Endometrium (tissue), 2 donors: ENCODE results near the gene SIK2.

Source experiments
- FAIRE-seq: peaks from 2 replicates; lab custom pipeline; 2012; peaks lifted over from hg19 to GRCh38; lab: Jason Lieb, UNC
- donor health status: control.
- donor health status: control.

The SIK2 gene

DNA sequence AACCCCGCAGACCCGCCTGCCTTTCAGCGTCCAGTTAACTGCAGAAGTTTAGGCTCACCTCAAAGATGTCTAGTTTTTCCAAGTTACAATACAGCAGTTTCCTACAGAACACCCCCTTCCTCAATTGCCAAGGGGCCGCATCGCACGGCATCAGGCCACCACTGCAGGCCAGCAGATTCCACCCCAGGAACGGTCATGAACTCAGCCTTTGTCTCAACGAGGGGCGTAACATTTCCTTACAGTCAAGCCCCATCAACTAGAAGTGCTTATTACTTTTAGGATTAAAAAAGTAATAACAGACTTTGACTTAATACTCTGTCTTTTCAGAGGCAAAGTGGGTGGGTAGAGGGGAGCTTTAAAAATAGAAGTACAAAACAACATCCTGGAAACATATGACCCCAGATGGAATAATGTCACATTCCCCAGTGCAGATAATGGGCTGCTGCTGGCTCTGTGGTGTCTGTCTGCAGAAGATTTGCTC, 127.6 kb downstream of the SIK2 start:
- FAIRE-seq, result peak; percentile 61

DNA sequence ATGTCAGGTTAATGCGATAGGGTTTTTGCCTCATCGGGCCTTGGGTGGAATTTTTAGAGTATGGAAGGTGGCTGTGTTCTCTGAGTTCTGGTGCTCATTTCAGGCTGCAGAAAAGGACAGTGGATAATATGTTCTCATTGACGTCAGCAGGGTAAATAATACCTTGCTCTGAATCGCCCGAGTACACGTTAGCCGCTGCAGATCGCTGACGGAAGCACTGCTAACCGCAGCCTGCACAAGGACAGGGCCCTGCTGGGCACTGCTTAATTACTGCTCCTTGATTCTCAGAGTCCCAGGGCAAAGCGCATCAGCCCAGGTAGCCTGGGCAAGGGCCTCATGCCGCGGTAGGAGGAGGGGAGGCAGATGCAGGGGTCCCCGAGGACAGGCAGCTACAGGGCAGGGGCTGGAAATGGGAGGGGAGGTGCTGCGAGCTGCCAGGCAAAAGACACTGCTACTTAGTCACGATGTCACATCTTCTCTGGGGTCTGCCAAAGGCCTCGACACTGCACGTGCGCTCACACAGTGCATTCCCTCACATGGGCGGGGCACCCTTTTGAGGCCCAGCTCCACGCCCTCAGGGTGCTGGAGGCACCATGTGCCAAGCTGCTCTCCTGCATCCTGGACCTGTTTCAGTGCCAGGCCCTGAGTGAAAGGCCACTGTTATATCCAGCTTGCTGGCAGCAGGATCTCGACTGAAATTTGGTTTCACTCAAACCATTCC, 128.8 kb downstream of the SIK2 start:
- FAIRE-seq, result no peak

DNA sequence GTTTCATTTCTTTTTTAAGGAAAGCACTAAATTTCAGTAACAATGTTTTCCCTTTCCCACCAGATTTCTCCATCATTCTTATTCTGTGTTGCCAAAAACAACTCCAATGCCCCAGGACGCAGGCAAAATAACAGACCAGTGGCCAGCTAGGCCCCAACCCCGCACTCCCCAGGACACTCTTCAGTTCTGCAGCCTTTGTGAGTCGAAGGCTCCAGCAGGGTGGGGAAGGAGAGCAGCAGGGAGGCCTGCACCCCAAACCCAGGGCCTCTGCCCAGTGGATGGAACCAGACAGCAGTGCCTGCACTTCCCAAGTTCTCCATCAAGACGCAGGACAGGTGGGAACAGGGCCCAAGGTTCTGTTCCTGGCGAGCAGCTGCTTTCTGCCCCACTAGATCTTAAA, 129.6 kb downstream of the SIK2 start:
- FAIRE-seq, result no peak

DNA sequence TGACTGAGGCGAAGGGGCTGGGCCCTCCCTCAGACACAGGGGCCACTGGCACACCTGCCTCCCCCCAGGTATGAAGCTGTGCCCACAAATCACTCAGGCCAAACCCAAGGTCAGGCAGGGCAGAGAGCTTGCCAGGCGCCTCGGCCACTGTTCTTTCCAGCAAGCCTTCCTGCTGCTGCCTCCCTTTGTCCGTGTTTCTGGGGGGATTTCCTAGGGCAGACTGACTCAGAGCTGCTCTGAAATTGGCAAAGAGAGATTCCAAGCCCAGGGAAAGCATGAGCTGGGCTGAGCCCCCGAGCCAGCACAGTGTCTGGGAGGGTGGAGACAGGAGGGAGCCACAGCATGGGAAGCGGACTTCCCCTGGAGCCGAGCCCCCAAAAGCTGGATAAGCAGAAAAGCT, 130.8 kb downstream of the SIK2 start:
- no peak for FAIRE-seq

DNA sequence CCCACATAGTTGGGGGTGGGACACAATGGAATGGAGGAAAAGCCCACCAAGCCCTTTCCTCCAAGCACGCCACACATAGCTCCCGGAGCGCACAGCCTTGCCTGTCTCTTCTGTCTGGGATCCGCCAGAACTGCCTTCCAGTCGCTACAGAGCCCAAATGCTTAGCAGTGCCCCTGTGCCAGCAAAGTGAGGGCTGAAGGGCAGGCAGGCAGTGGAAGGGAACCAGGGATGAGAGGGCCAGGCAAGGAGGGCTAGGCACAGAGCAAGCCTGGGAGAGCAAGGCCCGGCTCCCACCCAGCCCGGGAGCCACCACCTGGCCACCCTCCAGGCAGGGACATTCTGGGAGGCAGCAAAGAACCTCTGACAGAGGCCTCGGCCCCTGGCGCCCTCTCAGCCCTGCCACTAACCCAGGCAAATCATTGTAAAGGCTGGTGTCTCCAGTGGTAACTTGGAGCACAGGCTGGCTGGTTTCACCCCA, 131.4 kb downstream of the SIK2 start:
- FAIRE-seq, result no peak

DNA sequence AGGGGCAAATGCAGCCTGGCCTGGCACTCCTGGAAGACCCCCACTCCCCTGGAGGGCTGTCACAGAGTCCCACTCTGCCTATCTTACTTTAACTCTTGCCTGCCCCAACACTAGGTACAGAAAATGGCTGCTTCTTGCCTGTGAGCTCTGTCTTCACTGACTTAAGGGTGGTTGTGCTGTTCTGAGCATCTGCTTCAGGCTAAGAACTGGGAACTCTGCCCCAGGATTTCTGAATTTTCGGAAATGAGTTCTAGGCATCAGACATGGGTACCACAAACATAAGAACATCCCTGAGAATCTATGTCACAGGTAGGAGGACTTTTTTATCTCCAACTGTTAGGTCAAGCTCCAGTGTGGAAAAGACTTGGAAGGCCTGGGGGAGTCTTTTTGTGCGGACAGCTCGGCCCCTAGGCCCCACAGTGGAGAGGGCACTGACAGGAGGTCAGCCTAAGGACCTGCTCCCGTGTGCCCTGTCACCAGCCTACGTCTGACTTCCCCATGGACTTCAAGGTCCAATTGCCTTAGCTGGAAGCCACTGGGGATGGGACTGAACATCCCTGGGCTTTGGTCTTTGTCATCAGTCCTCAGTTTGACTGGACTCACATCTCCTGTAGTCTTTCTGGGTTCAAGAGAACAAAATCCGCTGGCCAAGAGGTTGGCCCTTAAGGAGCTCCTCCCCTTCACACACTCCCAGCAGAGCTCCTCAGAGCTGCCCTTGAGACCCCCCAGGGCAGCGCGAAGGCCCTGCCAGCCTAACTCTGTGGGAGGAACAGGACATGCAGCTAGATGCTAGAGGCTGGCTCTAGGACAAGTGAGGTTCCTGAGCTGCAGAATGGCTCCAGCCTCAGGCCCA, 132.1 kb downstream of the SIK2 start:
- FAIRE-seq, result no peak

DNA sequence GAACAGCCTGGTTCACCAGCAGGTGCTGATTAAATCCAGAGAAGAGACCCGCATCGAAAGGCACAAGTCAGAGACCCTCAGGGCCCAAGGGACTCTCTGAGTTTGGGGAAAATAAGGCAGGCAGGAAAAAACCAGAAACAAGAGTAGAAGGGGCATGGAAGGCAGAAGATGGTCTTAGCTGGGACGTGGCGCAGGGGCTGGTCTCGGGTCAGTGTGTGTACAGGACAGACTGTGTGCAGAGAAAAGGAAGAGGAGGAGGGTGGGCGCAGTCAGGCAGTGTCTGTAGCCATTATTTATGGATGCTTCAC, 132.7 kb downstream of the SIK2 start:
- no peak for FAIRE-seq

DNA sequence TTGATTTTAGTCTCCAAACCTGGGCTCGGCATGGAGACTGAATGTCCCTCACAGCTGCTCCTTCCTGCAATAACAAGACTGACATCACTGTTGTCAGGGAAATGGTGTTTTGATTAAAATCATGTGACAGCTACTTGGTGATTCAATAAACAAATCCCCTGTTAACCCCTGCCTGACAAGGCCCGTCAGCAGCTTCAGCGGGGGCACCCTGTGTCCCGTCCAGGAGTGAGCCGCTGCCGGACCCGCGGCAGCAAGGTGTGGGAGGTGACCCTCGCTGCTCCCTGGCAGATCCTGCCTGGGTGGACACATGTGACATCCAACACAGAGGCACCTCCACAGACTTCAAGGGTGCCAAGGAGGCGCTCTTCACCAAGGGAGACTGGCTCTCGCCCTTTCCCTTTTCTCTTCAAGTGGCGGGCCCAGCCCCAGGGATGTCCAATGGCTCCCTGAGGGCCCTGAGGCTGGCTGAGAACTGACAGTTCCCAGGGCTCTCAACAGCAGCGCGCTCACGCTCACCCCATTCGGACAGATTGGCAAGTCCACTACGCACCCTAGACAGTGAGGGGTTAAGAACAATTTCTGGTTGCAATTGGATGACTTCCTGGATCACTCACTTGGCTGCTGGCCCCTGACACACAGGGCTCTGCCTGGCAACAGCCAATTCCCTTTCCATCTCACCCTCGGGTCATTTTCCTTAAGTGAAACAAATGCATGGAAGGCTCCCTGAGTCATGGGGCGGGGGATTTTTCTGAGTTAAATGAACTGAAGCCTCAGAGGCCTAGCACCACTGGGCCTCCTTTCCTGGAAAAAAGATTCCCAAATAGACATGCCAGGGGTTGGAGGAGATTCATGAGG, 133.2 kb downstream of the SIK2 start:
- FAIRE-seq, result peak; percentile 93

DNA sequence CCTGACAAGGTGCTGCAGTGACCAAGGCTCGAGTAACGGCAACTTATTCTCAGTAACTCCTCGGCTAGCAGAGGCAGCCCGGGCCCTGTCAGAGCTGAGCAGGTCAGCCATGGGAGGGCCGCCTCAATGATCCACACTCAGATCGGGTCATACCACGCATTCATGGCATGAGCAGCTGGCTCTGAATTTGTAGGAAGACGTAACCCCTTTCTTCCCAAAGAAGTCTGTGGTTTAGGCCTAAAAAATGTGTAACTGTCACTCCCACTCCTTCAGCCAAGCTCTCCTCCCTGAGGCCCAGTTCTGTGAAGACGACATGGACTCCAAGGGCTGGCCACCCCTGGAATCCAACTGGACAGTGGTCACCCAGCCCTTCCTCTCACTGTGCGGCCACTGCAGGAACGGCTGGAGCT, 133.9 kb downstream of the SIK2 start:
- no peak for FAIRE-seq

DNA sequence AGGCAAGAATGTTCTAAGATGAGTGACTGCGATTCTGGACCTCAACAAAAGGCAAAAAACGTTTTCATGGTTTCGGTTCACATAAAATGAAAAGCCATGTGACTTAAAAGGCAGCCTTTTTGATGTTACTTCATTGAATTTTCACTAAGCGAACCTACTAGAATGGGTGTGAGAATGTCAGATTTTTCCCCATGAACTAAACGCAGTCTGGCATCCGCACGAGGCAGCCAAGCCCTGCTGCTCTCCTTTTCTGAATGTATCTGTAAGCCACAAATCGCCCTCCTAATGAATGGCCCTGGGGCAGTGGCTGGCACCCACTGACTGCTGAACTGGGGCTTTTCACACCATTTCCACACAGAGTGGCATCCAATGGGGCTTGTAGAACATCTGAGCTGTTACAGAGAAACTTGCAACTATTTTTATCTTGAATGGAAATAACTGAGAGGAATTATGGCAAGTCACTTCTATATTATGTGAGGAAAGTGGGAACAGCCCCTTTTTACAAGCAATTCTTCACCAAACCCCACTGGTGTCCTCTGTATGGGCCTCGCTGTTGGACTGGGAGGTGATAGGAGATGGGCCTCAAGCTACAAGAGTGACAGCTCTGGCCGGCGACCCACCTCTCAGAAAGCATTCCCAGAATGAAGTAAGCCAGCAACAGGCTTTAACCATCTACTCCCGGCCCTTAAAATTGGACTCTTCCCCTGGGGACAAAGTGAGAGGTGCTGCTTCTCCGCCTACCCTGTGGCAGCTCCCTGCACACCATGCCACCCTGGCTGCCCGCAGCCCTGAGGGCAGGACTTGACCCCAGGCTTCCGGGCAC, 134.6 kb downstream of the SIK2 start:
- FAIRE-seq, result no peak

DNA sequence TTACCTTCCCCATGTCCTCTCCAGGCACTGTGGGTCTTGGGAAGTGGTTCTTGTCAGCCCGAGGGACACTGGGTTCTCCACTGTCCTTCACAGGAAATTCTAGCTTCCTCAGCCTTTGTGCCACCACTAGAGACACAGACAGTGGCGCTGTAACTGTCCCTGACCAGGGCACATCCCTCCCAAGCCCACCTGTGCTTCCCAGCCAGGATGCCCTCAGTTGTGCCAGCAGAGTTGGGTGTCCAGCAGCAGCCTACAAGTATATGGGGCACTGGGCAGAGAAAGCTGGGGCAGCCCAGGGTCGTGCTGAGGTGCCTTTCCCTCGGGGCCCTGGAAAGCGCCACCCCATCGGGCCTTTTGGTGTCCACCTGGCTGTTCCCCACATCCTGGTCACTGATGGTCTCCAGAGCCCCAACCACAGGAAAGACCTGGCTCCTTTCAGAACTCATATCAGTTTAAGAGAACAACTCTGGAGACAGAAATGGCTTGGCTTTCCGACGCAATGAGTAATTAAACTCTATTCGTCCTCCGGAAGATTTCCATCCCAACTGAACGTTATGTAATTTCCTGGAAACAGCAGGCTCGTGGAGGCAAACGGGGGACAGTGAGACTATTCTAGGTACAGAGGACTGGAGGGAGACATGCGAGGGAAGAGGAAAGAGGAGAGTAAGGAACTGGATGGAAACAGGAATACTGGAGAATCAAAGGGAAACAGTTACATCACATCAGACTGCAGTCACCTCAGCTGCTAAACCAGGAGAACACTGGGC, 135.4 kb downstream of the SIK2 start:
- FAIRE-seq, result no peak

DNA sequence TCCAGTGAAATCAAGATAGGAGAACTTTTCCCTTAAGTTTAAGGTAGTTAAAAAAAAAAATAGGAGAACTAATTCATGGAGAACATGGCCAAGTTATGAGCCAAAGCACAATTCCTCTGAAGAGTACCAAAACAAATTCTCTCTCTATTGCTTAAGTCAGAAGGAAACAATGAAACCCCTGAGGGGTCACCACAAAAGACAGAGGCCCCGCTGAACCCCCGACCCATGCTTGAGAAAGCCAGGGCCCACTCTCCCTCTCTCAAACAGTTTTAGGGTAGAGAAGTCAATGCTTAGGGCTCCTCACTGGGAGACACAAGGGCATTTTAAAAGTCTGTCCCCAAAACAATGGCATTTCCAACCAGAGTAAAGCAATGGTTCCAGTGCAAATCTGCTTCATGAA, 137.1 kb downstream of the SIK2 start:
- no peak for FAIRE-seq

DNA sequence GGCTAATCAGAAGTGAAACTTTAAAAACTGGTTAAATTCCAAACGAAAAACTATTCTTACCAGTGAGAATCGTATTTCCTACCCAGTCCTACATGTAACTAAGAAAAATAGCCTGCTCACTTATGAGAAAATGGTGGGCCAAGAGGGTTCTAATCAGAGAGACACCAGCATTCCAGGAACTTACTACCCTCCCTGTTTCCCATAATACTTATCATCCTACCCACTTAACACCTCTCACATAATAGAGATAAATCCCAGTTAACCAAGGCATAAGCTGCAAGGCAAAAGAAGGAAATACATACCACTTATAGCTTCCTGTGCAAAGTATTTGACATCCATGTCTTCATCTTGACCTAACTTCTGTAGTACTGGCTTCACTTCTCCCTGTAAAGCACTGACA, 139.5 kb downstream of the SIK2 start:
- FAIRE-seq, result no peak

DNA sequence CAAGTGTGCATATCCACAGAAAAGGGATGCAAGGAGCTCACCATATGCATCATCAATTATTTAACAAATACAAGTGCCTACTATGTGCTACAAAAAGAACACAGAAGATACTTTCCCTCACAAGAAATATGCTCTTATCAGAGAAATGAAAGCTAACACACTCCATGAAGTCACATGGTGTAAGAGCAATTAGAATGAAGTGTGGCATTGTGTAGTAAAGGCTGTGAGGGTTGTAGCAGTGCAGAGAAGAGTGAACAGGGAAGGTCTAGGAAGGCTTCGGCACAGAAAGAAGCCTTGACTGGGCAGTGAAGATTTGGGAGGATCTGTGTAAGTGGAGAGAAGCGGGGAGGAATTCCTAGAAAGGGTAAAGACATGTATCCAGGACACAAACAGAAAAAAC, 141.5 kb downstream of the SIK2 start:
- FAIRE-seq, result no peak

DNA sequence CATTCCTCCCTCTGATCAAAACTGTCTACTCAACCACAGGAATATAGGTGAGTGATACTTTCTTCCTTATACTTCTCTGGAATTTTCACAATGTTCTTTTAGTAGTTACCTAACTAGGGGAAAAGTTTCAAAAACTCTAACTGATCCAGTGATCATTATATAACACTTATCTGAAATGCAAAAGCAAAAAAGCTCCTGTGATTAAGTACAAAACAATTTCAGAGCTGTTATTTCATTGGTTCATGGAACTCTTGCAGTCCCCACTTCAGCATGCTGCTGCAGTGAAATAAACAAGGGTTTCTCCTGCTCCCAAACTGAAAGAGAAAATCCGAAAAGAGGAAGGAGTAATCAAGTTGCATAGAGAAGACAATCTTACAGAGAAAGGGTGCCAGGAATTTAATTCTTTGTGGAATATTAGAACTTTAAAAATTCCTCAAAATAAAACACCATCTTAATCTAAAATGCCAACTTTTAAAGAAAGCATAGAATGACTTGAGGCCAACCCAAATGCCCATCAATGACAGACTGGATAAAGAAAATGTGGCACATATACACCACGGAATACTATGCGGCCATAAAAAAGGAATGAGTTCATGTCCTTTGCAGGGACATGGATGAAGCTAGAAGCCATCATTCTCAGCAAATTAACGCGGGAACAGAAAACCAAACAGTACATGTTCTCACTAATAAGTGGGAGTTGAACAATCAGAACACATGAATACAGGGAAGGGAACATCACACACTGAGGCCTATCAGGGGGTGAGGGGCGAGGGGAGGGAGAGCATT, 143.7 kb downstream of the SIK2 start:
- no peak for FAIRE-seq

DNA sequence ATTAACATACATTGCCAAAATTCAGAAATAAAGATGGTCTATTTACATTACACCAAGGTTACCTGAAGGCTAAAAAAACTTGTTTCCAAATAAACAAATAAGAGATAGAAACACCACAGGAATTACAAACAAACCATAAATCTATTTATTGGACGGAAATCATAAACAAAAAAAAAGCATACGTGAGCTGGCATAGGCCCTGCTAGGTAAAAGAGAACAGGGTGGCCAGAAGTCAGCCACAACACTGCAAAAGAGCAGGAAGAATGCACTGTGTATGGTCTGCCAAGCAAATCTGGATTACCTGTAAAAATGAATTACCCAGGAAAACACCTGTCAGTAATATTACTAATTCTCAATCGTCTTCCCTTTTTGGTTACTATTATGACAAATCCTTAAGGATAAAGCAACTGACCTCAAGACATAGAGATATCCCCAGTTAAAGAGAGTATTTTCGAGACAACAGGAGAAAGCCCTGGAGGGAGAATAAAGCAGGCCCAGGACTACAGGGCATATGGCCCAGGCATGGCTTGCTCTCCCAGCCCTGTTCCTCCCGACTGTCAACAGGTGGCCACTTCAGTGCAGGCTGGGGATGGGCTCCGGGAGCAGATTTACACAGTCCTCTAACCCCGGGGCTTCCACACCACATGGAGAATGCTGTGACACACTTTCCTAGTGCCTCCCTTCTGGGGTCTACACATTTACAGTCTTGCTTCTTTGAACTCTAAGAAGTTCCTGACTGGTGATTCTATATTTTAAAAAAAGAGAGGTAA, 146.0 kb downstream of the SIK2 start:
- no peak for FAIRE-seq

DNA sequence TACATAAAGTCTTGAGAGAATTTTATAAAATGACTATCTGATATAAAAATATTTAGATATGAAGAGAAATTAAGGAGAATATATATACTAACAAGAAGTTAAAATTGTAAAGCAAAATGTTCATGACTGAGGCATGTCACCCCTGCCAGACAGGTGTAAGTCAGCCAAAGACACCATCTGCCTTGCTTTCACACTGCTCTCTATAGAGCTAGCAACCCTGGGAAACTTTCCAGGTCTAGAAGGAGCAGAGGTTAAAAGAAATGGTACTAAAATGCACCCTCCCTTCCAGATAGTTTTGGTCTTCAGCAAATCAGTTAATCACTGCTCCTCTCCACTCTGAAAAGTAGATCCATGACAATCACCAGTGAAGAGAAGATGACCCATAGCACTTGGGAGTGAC, 147.4 kb downstream of the SIK2 start:
- FAIRE-seq, result no peak

DNA sequence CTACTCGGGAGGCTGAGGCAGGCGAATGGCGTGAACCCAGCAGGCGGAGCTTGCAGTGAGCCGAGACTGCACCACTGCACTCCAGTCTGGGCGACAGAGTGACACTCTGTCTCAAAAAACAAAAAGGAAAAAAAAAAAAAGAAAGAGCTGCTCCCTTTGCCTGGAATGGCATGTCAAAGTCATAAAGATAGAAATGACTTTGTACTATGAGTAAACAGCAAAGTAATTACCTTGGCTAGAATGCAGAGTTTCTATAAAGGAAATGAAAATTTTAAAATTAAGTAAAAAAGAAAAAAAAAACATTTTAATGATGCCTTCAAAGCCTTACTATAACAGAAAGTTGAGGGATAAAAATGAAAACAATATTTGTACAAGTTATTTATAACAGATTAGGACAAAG, 153.8 kb downstream of the SIK2 start:
- FAIRE-seq, result no peak

DNA sequence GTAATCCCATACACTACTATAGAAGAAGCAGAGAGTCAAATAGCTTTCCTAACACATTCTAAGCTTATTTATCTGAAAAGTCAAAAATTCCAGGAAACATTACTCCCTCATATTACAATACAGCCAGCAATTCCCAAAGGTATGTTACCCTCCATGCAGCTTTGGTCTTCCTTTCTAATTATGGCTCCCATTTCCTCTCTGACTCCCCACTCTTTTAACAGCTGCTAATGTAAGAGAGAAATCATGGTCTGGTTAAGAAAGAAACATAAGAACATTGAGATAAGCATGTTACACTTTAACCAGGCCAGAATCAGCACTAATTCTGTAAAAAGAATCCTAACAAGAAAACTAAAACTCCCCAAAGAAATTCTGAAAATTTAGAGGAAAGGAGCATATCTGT, 157.1 kb downstream of the SIK2 start:
- no peak for FAIRE-seq
